T-helper 1 cell treated with Interleukin-12 subunit alpha and Interleukin-12 subunit beta and Interleukin-4 antibody, amounts not matched to agents 30 μg/mL and 1 μg/mL, for 36 hours (primary cell): ENCODE data around the gene ARFGAP1.

Experiments used
- H3K27ac Mint-ChIP-seq: one replicate; pipeline ENCODE4 v1.8.0; 2021; ENCODE audit warnings: mild to moderate bottlenecking, mixed read lengths
- H3K27me3 Mint-ChIP-seq: one replicate; pipeline ENCODE4 v1.8.0; 2021; ENCODE audit warnings: low read depth, mixed read lengths
- H3K36me3 Mint-ChIP-seq: one replicate; pipeline ENCODE4 v1.8.0; 2021; ENCODE audit warnings: low read depth, mixed read lengths
- H3K4me1 Mint-ChIP-seq: one replicate; pipeline ENCODE4 v1.8.0; 2021; ENCODE audit warnings: low read depth, mixed read lengths
- H3K4me3 Mint-ChIP-seq: one replicate; pipeline ENCODE4 v1.8.0; 2021; ENCODE audit warnings: mild to moderate bottlenecking, moderate library complexity, mixed read lengths
- H3K9me3 Mint-ChIP-seq: one replicate; pipeline ENCODE4 v1.8.0; 2021; ENCODE audit warnings: mixed read lengths

ARFGAP1 gene

GRCh38 chr20:63272105-63273058 lies at the start of gene ARFGAP1:
ARFGAP1 (plus strand) TSS chr20:63272813; CDS start chr20:63275581, 2,768 bp downstream.
- Mint-ChIP-seq H3K9me3 (no peaks in the 10 kb centered on the region), H3K4me1 (peaks cover 21% of the 10 kb centered on the region), H3K4me3 (peak within 1 kb of the TSS; percentile 92), H3K27me3 (peaks cover 4% of the 10 kb centered on the region), H3K27ac (peak within 1 kb of the TSS; percentile 86), H3K36me3 (peaks cover 5% of the 10 kb centered on the region)

- H3K9me3 Mint-ChIP-seq = no peaks in the 10 kb centered on the region
- H3K4me3 Mint-ChIP-seq = no peak overlapping the region
- H3K27ac Mint-ChIP-seq = no peak overlapping the region
- no peaks in the 10 kb centered on the region for H3K36me3 Mint-ChIP-seq
- no peaks in the 10 kb centered on the region for H3K27me3 Mint-ChIP-seq
- no peaks in the 10 kb centered on the region for H3K4me1 Mint-ChIP-seq
Measured at GRCh38 chr20:63223121-63223825, 49.3 kb upstream of the ARFGAP1 start.

- Mint-ChIP-seq H3K4me3 (no peak overlapping the region), H3K4me1 (no peaks in the 10 kb centered on the region), H3K36me3 (no peaks in the 10 kb centered on the region), H3K9me3 (no peaks in the 10 kb centered on the region), H3K27ac (no peak overlapping the region), H3K27me3 (peaks cover 5% of the 10 kb centered on the region)
Measured at GRCh38 chr20:63223826-63224207, 48.8 kb upstream of the ARFGAP1 start.

- Mint-ChIP-seq H3K27ac (no peak overlapping the region), H3K36me3 (no peaks in the 10 kb centered on the region), H3K4me3 (no peak overlapping the region), H3K9me3 (no peaks in the 10 kb centered on the region), H3K4me1 (no peaks in the 10 kb centered on the region), H3K27me3 (peaks cover 13% of the 10 kb centered on the region)
Measured at GRCh38 chr20:63224412-63225081, 48.1 kb upstream of the ARFGAP1 start.

GRCh38 chr20:63225082-63225454 lies 47.5 kb upstream of the ARFGAP1 start:
- Mint-ChIP-seq H3K27me3 (peaks cover 16% of the 10 kb centered on the region), H3K4me3 (no peak overlapping the region), H3K27ac (no peak overlapping the region), H3K36me3 (no peaks in the 10 kb centered on the region), H3K4me1 (no peaks in the 10 kb centered on the region), H3K9me3 (no peaks in the 10 kb centered on the region)

- Mint-ChIP-seq H3K4me3 (no peak overlapping the region), H3K27me3 (peaks cover 27% of the 10 kb centered on the region), H3K4me1 (no peaks in the 10 kb centered on the region), H3K36me3 (no peaks in the 10 kb centered on the region), H3K27ac (no peak overlapping the region), H3K9me3 (no peaks in the 10 kb centered on the region)
Measured at GRCh38 chr20:63226042-63226943, 46.3 kb upstream of the ARFGAP1 start.

- H3K4me3 Mint-ChIP-seq = no peak overlapping the region
- H3K4me1 Mint-ChIP-seq = no peaks in the 10 kb centered on the region
- H3K36me3 Mint-ChIP-seq = no peaks in the 10 kb centered on the region
- no peaks in the 10 kb centered on the region for H3K9me3 Mint-ChIP-seq
- H3K27ac Mint-ChIP-seq = no peak overlapping the region
- peaks cover 37% of the 10 kb centered on the region for H3K27me3 Mint-ChIP-seq
Measured at GRCh38 chr20:63227260-63227659, 45.4 kb upstream of the ARFGAP1 start.

- H3K27me3 Mint-ChIP-seq = peaks cover 40% of the 10 kb centered on the region
- no peak overlapping the region for H3K4me3 Mint-ChIP-seq
- no peaks in the 10 kb centered on the region for H3K36me3 Mint-ChIP-seq
- H3K4me1 Mint-ChIP-seq = no peaks in the 10 kb centered on the region
- H3K27ac Mint-ChIP-seq = no peak overlapping the region
- no peaks in the 10 kb centered on the region for H3K9me3 Mint-ChIP-seq
Measured at GRCh38 chr20:63228806-63229205, 43.8 kb upstream of the ARFGAP1 start.

- Mint-ChIP-seq H3K36me3 (no peaks in the 10 kb centered on the region), H3K27ac (no peak overlapping the region), H3K4me3 (no peak overlapping the region), H3K9me3 (no peaks in the 10 kb centered on the region), H3K4me1 (no peaks in the 10 kb centered on the region), H3K27me3 (peaks cover 40% of the 10 kb centered on the region)
Measured at GRCh38 chr20:63230800-63231268, 41.8 kb upstream of the ARFGAP1 start.

GRCh38 chr20:63232235-63233060 lies 40.2 kb upstream of the ARFGAP1 start:
- Mint-ChIP-seq H3K27me3 (peaks cover 40% of the 10 kb centered on the region), H3K9me3 (no peaks in the 10 kb centered on the region), H3K36me3 (no peaks in the 10 kb centered on the region), H3K27ac (no peak overlapping the region), H3K4me1 (no peaks in the 10 kb centered on the region), H3K4me3 (no peak overlapping the region)

- H3K4me1 Mint-ChIP-seq = no peaks in the 10 kb centered on the region
- H3K36me3 Mint-ChIP-seq = no peaks in the 10 kb centered on the region
- H3K27me3 Mint-ChIP-seq = peaks cover 40% of the 10 kb centered on the region
- H3K4me3 Mint-ChIP-seq = no peak overlapping the region
- no peaks in the 10 kb centered on the region for H3K9me3 Mint-ChIP-seq
- no peak overlapping the region for H3K27ac Mint-ChIP-seq
Measured at GRCh38 chr20:63233061-63233344, 39.6 kb upstream of the ARFGAP1 start.

- Mint-ChIP-seq H3K9me3 (no peaks in the 10 kb centered on the region), H3K27ac (no peak overlapping the region), H3K4me3 (no peak overlapping the region), H3K36me3 (no peaks in the 10 kb centered on the region), H3K27me3 (peaks cover 33% of the 10 kb centered on the region), H3K4me1 (no peaks in the 10 kb centered on the region)
Measured at GRCh38 chr20:63233924-63234323, 38.7 kb upstream of the ARFGAP1 start.

- Mint-ChIP-seq H3K4me3 (no peak overlapping the region), H3K9me3 (no peaks in the 10 kb centered on the region), H3K4me1 (no peaks in the 10 kb centered on the region), H3K27ac (no peak overlapping the region), H3K27me3 (peaks cover 26% of the 10 kb centered on the region), H3K36me3 (no peaks in the 10 kb centered on the region)
Measured at GRCh38 chr20:63234693-63235398, 37.8 kb upstream of the ARFGAP1 start.
